ENCODE measurements around the gene FERMT3. TPM values are rescaled to one million over a fixed set of nuclear protein-coding genes. Genes with fewer than 3 reads are reported as not detected.

Gene FERMT3
- total RNA-seq, 4 donors from 2014 or later, result 2.8 to 10.4 (median 6.1) TPM

- Histone ChIP-seq H3K36me3 (peaks cover 3 to 71% of the 10 kb centered on the region in 2 donors), H3K4me1 (peaks cover 17 to 22% of the 10 kb centered on the region in 2 donors), H3K27ac (no peak overlapping the region), H3K4me3 (no peak overlapping the region), H3K9me3 (no peaks in the 10 kb centered on the region), H3K27me3 (no peaks in the 10 kb centered on the region)
- intact Hi-C loops (cut with DNase I; ENCODE audit: low total_unique reads) (loop anchor here (1.0 kb wide), 4 partner anchors 48 to 101 kb away; partner anchors contain the start of gene PLCB3), in situ Hi-C loops (cut with MboI; ENCODE audit: low sequenced_read_pairs in 4 of 4) (loop anchor here in 2 of 4 donors (5.0 kb wide), 1 partner anchor 94 kb away; no protein-coding TSS in a partner anchor)
- no peak for DNase-seq
- TF ChIP-seq, protein P1, sequence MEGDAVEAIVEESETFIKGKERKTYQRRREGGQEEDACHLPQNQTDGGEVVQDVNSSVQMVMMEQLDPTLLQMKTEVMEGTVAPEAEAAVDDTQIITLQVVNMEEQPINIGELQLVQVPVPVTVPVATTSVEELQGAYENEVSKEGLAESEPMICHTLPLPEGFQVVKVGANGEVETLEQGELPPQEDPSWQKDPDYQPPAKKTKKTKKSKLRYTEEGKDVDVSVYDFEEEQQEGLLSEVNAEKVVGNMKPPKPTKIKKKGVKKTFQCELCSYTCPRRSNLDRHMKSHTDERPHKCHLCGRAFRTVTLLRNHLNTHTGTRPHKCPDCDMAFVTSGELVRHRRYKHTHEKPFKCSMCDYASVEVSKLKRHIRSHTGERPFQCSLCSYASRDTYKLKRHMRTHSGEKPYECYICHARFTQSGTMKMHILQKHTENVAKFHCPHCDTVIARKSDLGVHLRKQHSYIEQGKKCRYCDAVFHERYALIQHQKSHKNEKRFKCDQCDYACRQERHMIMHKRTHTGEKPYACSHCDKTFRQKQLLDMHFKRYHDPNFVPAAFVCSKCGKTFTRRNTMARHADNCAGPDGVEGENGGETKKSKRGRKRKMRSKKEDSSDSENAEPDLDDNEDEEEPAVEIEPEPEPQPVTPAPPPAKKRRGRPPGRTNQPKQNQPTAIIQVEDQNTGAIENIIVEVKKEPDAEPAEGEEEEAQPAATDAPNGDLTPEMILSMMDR (IDR thresholded peaks at IDR 0.05 in 4 of 5, conservative IDR thresholded peaks at IDR 0.05 in 1 of 5), result no peak
- no peak for TF ChIP-seq POLR2A (IDR thresholded peaks at IDR 0.05)
- ATAC-seq, result no peak
Measured at GRCh38 chr11:64203421-64204079, 3.0 kb upstream of the FERMT3 start.

- peak overlapping the region in 2 of 4 donors; percentile 27 to 78 for H3K27ac ChIP-seq
- H3K27me3 ChIP-seq, result no peaks in the 10 kb centered on the region
- TF ChIP-seq POLR2A (IDR thresholded peaks at IDR 0.05), result no peak
- TF ChIP-seq, protein P1 (IDR thresholded peaks at IDR 0.05 in 4 of 5, conservative IDR thresholded peaks at IDR 0.05 in 1 of 5), result no peak
- intact Hi-C loops (cut with DNase I; ENCODE audit: low total_unique reads) (loop anchor here (1.0 kb wide), 4 partner anchors 47 to 100 kb away; partner anchors contain the start of gene PLCB3), in situ Hi-C loops (cut with MboI; ENCODE audit: low sequenced_read_pairs in 4 of 4) (loop anchor here in 2 of 4 donors (5.0 kb wide), 1 partner anchor 93 kb away; no protein-coding TSS in a partner anchor)
- H3K36me3 ChIP-seq, result peaks cover 3 to 66% of the 10 kb centered on the region in 2 donors
- no peaks in the 10 kb centered on the region for H3K9me3 ChIP-seq
- H3K4me3 ChIP-seq, result no peak overlapping the region
- ATAC-seq (no peak), DNase-seq (no peak)
- peaks cover 17 to 22% of the 10 kb centered on the region in 2 donors for H3K4me1 ChIP-seq
Measured at GRCh38 chr11:64204080-64204440, 2.5 kb upstream of the FERMT3 start.

DNA sequence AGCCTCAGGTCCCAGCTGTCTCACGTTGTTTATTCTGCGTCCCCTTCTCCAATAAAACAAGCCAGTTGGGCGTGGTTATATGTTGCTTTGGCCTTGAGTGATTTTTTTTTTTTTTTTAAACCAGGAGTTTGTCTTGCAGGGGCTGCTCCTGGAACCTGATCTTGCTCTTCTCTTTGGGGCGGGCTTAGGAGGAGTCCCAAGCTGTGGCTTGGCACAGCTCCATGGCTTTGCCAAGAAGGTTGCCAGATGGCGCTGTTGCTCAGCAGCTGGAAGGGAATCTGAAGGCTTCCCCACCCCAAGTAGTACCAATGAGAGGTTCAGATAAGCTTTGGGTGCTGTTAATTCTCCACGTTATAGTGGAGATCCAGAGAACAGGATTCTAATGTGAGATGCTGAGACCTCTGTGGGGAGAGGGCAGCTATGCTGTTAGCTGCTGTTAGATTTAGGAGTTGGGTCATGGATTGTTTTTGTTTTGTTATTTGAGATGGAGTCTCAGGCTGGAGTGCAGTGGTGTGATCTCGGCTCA, 2.0 kb upstream of the FERMT3 start:
- DNase-seq (peak; percentile 76 to 88), ATAC-seq (peak; percentile 92 to 96)
- Histone ChIP-seq H3K9me3 (no peaks in the 10 kb centered on the region), H3K27me3 (no peaks in the 10 kb centered on the region), H3K36me3 (peaks cover 3 to 63% of the 10 kb centered on the region in 2 donors), H3K27ac (peak overlapping the region; percentile 24 to 78 (median 26)), H3K4me3 (no peak overlapping the region), H3K4me1 (peaks cover 17 to 22% of the 10 kb centered on the region in 2 donors)
- TF ChIP-seq POLR2A (IDR thresholded peaks at IDR 0.05), result no peak
- TF ChIP-seq, protein P1 (IDR thresholded peaks at IDR 0.05 in 4 of 5, conservative IDR thresholded peaks at IDR 0.05 in 1 of 5), result peak; percentile 55 to 80 (median 69)
- intact Hi-C loops (cut with DNase I; ENCODE audit: low total_unique reads), result loop anchor here (1.0 kb wide), 4 partner anchors 47 to 100 kb away; partner anchors contain the start of gene PLCB3
- in situ Hi-C loops (cut with MboI; ENCODE audit: low sequenced_read_pairs in 4 of 4), result loop anchor here in 2 of 4 donors (5.0 kb wide), 1 partner anchor 93 kb away; no protein-coding TSS in a partner anchor

GRCh38 chr11:64207256-64208085, 950 bp downstream of the FERMT3 start:
- in situ Hi-C loops (cut with MboI; ENCODE audit: low sequenced_read_pairs in 4 of 4), result loop anchor here in 1 of 4 donors (5.0 kb wide), 1 partner anchor 95 kb away; the partner anchor contains the start of gene CATSPERZ
- no peaks in the 10 kb centered on the region for H3K27me3 ChIP-seq
- peak overlapping the region; percentile 70 to 78 (median 78) for H3K27ac ChIP-seq
- peaks cover 16 to 20% of the 10 kb centered on the region in 2 donors for H3K4me1 ChIP-seq
- intact Hi-C loops (cut with DNase I; ENCODE audit: low total_unique reads), result no loop called here
- no peaks in the 10 kb centered on the region for H3K9me3 ChIP-seq
- DNase-seq (peak in 1 of 2 donors; percentile 58), ATAC-seq (peak; percentile 48)
- peak overlapping the region; percentile 37 to 47 (median 44) for H3K4me3 ChIP-seq
- peaks cover 3 to 45% of the 10 kb centered on the region in 2 donors for H3K36me3 ChIP-seq
- TF ChIP-seq, protein P1 (IDR thresholded peaks at IDR 0.05 in 4 of 5, conservative IDR thresholded peaks at IDR 0.05 in 1 of 5), result no peak
- TF ChIP-seq POLR2A (IDR thresholded peaks at IDR 0.05), result peak in 1 of 2 donors; percentile 26

Data from gastrocnemius medialis (tissue), 4 donors.